Measurements from ENCODE around the gene LYRM4.

DNA sequence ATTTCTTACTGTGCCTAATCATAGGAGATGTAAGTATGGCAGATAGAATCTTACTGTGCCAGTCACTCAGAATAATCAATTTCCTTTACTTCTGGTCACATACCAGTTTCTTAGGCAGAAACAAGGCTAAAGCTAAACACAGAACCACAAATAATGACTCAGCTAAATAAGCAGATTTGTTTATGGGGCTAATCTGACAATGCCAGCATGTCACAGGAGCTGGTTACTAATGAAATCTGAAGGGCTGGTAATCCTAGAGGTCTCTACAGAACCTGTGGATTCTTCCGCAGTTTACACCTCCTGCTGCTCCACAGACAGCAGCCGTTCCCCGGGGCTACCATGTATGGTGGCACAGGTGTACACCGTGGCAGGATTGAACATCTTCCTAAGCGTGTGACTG lies 80.8 kb downstream of the LYRM4 start:
- TF ChIP-seq, protein P1, sequence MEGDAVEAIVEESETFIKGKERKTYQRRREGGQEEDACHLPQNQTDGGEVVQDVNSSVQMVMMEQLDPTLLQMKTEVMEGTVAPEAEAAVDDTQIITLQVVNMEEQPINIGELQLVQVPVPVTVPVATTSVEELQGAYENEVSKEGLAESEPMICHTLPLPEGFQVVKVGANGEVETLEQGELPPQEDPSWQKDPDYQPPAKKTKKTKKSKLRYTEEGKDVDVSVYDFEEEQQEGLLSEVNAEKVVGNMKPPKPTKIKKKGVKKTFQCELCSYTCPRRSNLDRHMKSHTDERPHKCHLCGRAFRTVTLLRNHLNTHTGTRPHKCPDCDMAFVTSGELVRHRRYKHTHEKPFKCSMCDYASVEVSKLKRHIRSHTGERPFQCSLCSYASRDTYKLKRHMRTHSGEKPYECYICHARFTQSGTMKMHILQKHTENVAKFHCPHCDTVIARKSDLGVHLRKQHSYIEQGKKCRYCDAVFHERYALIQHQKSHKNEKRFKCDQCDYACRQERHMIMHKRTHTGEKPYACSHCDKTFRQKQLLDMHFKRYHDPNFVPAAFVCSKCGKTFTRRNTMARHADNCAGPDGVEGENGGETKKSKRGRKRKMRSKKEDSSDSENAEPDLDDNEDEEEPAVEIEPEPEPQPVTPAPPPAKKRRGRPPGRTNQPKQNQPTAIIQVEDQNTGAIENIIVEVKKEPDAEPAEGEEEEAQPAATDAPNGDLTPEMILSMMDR (conservative IDR thresholded peaks at IDR 0.05; ENCODE audit: low read depth in 2 of 2) = no peak
- TF ChIP-seq POLR2AphosphoS5 (IDR thresholded peaks at IDR 0.05; ENCODE audit: low read depth) (no peak), CREB1 (CRISPR knock-in tag; IDR thresholded peaks at IDR 0.05; ENCODE audit: low read depth) (no peak), JUNB (IDR thresholded peaks at IDR 0.05; ENCODE audit: unreplicated experiment) (no peak), EZH2 (IDR thresholded peaks at IDR 0.05; ENCODE audit: low read depth, unreplicated experiment) (no peak), EZH2phosphoT487 (IDR thresholded peaks at IDR 0.05; ENCODE audit: unreplicated experiment) (no peak)
- TF ChIP-seq, protein P2, sequence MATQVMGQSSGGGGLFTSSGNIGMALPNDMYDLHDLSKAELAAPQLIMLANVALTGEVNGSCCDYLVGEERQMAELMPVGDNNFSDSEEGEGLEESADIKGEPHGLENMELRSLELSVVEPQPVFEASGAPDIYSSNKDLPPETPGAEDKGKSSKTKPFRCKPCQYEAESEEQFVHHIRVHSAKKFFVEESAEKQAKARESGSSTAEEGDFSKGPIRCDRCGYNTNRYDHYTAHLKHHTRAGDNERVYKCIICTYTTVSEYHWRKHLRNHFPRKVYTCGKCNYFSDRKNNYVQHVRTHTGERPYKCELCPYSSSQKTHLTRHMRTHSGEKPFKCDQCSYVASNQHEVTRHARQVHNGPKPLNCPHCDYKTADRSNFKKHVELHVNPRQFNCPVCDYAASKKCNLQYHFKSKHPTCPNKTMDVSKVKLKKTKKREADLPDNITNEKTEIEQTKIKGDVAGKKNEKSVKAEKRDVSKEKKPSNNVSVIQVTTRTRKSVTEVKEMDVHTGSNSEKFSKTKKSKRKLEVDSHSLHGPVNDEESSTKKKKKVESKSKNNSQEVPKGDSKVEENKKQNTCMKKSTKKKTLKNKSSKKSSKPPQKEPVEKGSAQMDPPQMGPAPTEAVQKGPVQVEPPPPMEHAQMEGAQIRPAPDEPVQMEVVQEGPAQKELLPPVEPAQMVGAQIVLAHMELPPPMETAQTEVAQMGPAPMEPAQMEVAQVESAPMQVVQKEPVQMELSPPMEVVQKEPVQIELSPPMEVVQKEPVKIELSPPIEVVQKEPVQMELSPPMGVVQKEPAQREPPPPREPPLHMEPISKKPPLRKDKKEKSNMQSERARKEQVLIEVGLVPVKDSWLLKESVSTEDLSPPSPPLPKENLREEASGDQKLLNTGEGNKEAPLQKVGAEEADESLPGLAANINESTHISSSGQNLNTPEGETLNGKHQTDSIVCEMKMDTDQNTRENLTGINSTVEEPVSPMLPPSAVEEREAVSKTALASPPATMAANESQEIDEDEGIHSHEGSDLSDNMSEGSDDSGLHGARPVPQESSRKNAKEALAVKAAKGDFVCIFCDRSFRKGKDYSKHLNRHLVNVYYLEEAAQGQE (IDR thresholded peaks at IDR 0.05; ENCODE audit: unreplicated experiment) = no peak
- TF ChIP-seq, protein P3, sequence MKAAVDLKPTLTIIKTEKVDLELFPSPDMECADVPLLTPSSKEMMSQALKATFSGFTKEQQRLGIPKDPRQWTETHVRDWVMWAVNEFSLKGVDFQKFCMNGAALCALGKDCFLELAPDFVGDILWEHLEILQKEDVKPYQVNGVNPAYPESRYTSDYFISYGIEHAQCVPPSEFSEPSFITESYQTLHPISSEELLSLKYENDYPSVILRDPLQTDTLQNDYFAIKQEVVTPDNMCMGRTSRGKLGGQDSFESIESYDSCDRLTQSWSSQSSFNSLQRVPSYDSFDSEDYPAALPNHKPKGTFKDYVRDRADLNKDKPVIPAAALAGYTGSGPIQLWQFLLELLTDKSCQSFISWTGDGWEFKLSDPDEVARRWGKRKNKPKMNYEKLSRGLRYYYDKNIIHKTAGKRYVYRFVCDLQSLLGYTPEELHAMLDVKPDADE (IDR thresholded peaks at IDR 0.05) = no peak
